Caco-2 (cell line): ENCODE results near the gene MSH3. TPM values are rescaled to one million over a fixed set of nuclear protein-coding genes. Genes with fewer than 3 reads are reported as not detected.
"Not testable (repeated sequence)": the region's sequence is repeated elsewhere in the genome, so short reads cannot be mapped to it uniquely, and the experiment has no call there.

Experiments used
- BruUV-seq: library from RNA; stranded (reverse); fragments of 400-500 nt; replicated peaks from 2 replicates; lab custom pipeline; 2021; lab: Mats Ljungman, UMichigan
- CTCF ChIA-PET: fragments of 300-600 bp; sonication (Branson Sonifier 250); formaldehyde crosslinking; loops from one replicate; lab custom pipeline; 2022; ENCODE audit warnings: antibody characterized with exemption; lab: Charles Lee
- POLR2A ChIA-PET: fragments of 300-600 bp; sonication (Branson Sonifier 250); formaldehyde crosslinking; loops from one replicate; lab custom pipeline; 2022; ENCODE audit warnings: antibody characterized with exemption; lab: Charles Lee
- DNase-seq, 2 experiments: peaks; one replicate each; pipeline versions ENCODE4 v3.0.0 to v3.0.0-alpha.2; 2020 to 2022
- H3K27me3 ChIP-seq: replicated peaks from 2 replicates; pipeline ENCODE4 v1.6.0; 2011; ENCODE audit warnings: low read length; ENCODE audit not compliant: control insufficient read depth, insufficient read depth
- H3K36me3 ChIP-seq: 2 replicates; pipeline ENCODE4 v1.5.1; 2011; ENCODE audit warnings: low read length; ENCODE audit not compliant: control insufficient read depth, insufficient read depth
- H3K4me1 ChIP-seq: fragments of 250-450 bp; sonication (Bioruptor Pico); 2 replicates; pipeline ENCODE4 v1.5.1; 2020; ENCODE audit warnings: mild to moderate bottlenecking
- H3K4me3 ChIP-seq: 2 replicates; pipeline ENCODE4 v1.5.1; 2011; ENCODE audit warnings: low read depth, mild to moderate bottlenecking, control low read depth, low read length
- H3K9me3 ChIP-seq: fragments of 250-450 bp; sonication (Bioruptor Pico); 2 replicates; pipeline ENCODE4 v1.5.1; 2020; ENCODE audit warnings: mild to moderate bottlenecking, moderate library complexity
- H3K27ac Mint-ChIP-seq: one replicate; pipeline ENCODE4 v1.8.0; 2022; ENCODE audit warnings: mixed read lengths; ENCODE audit not compliant: unreplicated experiment
- H3K27me3 Mint-ChIP-seq: one replicate; pipeline ENCODE4 v1.8.0; 2022; ENCODE audit warnings: mixed read lengths; ENCODE audit not compliant: insufficient read depth, unreplicated experiment
- H3K36me3 Mint-ChIP-seq: one replicate; pipeline ENCODE4 v1.8.0; 2022; ENCODE audit warnings: mild to moderate bottlenecking, mixed read lengths; ENCODE audit not compliant: insufficient read depth, unreplicated experiment
- H3K4me1 Mint-ChIP-seq: one replicate; pipeline ENCODE4 v1.8.0; 2022; ENCODE audit warnings: low read depth, mixed read lengths; ENCODE audit not compliant: unreplicated experiment
- H3K4me3 Mint-ChIP-seq: one replicate; pipeline ENCODE4 v1.8.0; 2022; ENCODE audit warnings: mild to moderate bottlenecking, moderate library complexity, mixed read lengths; ENCODE audit not compliant: unreplicated experiment
- H3K9me3 Mint-ChIP-seq: one replicate; pipeline ENCODE4 v1.8.0; 2022; ENCODE audit warnings: mixed read lengths; ENCODE audit not compliant: unreplicated experiment
- intact Hi-C: fragments of 100-400 bp; cut with micrococcal nuclease; formaldehyde crosslinking; loops from one replicate; pipeline ENCODE4 v1.10.0; 2022; ENCODE audit not compliant: unreplicated experiment
- total RNA-seq: library from RNA; stranded (reverse); gene quantifications from 2 replicates; pipeline ENCODE4 v1.2.3, GENCODE V29; 2022
- TF ChIP-seq, protein P1 (sequence below), 2 experiments: fragments of 200-600 bp in 1 of 2; IDR thresholded peaks; 1 replicate in 1 of 2; 2 replicates in 1 of 2; pipeline versions ENCODE4 v1.5.1 to v1.8.0; 2011 to 2022; ENCODE audit warnings: antibody characterized with exemption in 1 of 2, control low read depth in 1 of 2, inconsistent platforms in 1 of 2, low read depth in 1 of 2, low read length in 1 of 2, mild to moderate bottlenecking in 1 of 2, moderate library complexity in 1 of 2; ENCODE audit not compliant: insufficient read depth in 1 of 2, severe bottlenecking in 1 of 2, unreplicated experiment in 1 of 2

The MSH3 gene
- total RNA-seq, 1 experiment from 2014 or later = 17.1 TPM

- Mint-ChIP-seq H3K9me3 (peaks cover 7% of the 10 kb centered on the region), H3K4me3 (no peak overlapping the region), H3K4me1 (no peaks in the 10 kb centered on the region), H3K27ac (no peak overlapping the region), H3K36me3 (peaks cover 4% of the 10 kb centered on the region), H3K27me3 (no peaks in the 10 kb centered on the region)
- DNase-seq = no peak
- Histone ChIP-seq H3K9me3 (no peaks in the 10 kb centered on the region), H3K27me3 (no peaks in the 10 kb centered on the region), H3K4me3 (no peak overlapping the region), H3K4me1 (no peaks in the 10 kb centered on the region), H3K36me3 (no peaks in the 10 kb centered on the region)
- TF ChIP-seq, protein P1, sequence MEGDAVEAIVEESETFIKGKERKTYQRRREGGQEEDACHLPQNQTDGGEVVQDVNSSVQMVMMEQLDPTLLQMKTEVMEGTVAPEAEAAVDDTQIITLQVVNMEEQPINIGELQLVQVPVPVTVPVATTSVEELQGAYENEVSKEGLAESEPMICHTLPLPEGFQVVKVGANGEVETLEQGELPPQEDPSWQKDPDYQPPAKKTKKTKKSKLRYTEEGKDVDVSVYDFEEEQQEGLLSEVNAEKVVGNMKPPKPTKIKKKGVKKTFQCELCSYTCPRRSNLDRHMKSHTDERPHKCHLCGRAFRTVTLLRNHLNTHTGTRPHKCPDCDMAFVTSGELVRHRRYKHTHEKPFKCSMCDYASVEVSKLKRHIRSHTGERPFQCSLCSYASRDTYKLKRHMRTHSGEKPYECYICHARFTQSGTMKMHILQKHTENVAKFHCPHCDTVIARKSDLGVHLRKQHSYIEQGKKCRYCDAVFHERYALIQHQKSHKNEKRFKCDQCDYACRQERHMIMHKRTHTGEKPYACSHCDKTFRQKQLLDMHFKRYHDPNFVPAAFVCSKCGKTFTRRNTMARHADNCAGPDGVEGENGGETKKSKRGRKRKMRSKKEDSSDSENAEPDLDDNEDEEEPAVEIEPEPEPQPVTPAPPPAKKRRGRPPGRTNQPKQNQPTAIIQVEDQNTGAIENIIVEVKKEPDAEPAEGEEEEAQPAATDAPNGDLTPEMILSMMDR (IDR thresholded peaks at IDR 0.05; ENCODE audit: insufficient read depth in 1 of 2, low read depth in 1 of 2, low read length in 1 of 2, severe bottlenecking in 1 of 2, unreplicated experiment in 1 of 2) = no peak
- BruUV-seq = no TSS peak
- CTCF ChIA-PET = no interaction called here
- intact Hi-C loops = no loop called here
- POLR2A ChIA-PET = no interaction called here
Observed at GRCh38 chr5:80822640-80823039, 168.2 kb downstream of the MSH3 start.

DNA sequence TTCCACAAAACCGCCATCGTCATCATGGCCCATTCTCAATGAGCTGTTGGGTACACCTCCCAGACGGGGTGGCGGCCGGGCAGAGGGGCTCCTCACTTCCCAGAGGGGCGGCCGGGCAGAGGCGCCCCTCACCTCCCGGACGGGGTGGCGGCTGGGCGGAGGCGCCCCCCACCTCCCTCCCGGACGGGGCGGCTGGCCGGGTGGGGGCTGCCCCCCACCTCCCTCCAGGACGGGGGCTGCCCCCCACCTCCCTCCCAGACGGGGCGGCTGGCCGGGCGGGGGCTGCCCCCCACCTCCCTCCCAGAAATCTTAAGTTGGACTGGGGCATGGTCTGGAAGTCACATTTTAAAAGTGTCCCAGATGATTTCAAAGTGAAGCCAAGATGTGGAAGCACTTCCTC lies 169.7 kb downstream of the MSH3 start:
- H3K9me3 Mint-ChIP-seq, H3K27me3 ChIP-seq, H3K4me3 ChIP-seq, H3K4me1 Mint-ChIP-seq, H3K4me3 Mint-ChIP-seq, CTCF ChIA-PET, intact Hi-C loops, H3K36me3 ChIP-seq, H3K27me3 Mint-ChIP-seq, H3K36me3 Mint-ChIP-seq, POLR2A ChIA-PET, BruUV-seq, H3K9me3 ChIP-seq, DNase-seq, H3K4me1 ChIP-seq, H3K27ac Mint-ChIP-seq: not testable (repeated sequence)

DNA sequence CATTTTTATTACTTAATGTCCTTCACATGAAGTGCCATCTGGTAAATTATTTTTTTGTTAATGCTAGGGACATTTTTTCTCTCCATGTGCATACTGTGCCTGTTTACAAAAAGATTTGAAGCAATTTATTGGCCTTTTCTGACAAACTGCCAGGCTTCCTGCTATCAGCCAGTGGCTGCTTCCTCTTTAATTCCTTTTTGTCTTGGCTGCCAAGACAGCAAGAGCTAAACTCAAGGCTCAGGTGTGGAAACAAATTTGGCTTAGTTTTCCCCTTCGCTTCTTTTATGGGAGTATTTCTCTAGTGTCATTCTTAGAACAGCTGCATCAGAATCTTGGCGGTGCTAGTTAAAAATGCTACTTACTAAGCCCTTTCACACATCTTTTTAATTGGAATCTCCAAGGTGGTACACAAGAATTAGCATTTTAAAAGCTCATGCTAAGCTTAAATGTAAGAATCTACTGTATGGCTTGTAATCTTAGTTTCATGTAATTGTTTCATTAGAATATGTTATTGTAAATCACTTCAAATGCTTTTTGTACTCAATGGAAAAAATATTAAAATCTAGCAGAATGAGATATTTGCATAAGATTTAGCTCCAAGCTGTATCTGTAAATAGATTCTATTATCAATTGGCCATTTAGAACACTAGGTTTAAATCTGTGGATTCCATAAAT lies 171.5 kb downstream of the MSH3 start:
- Mint-ChIP-seq H3K27ac (no peak overlapping the region), H3K9me3 (peaks cover 16% of the 10 kb centered on the region), H3K27me3 (no peaks in the 10 kb centered on the region), H3K4me3 (no peak overlapping the region), H3K36me3 (no peaks in the 10 kb centered on the region), H3K4me1 (no peaks in the 10 kb centered on the region)
- Histone ChIP-seq H3K9me3 (no peaks in the 10 kb centered on the region; the same call in 1 of the 2 replicates), H3K4me1 (no peaks in the 10 kb centered on the region), H3K4me3 (no peak overlapping the region), H3K27me3 (no peaks in the 10 kb centered on the region), H3K36me3 (peaks cover 2% of the 10 kb centered on the region)
- POLR2A ChIA-PET = no interaction called here
- TF ChIP-seq, protein P1 (IDR thresholded peaks at IDR 0.05; ENCODE audit: insufficient read depth in 1 of 2, low read depth in 1 of 2, low read length in 1 of 2, severe bottlenecking in 1 of 2, unreplicated experiment in 1 of 2) = no peak
- intact Hi-C loops = no loop called here
- no TSS peak for BruUV-seq
- DNase-seq = no peak
- CTCF ChIA-PET = no interaction called here
